ENCODE data around the gene PARD3.

The PARD3 gene

DNA sequence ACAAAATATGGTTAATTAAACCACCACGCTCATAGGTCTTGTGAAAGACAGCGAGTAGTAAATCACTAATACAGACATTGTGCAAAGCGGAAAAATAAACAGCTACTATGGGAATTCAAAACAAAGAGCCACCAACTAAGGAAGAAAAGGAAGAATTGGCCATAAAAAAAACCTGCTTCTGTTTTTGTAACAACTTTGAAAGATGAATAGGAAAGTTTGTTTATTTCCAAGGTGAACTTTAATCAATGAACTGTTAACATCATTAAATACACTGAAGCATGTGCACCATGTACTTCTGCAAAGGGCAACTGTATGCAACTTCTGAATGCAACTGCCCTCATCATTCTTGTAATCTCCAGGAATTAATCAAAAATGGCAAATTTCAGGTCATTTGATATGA lies 651.1 kb downstream of the PARD3 start:
- no peak for DNase-seq (ENCODE audit: low read depth, low spot score)

DNA sequence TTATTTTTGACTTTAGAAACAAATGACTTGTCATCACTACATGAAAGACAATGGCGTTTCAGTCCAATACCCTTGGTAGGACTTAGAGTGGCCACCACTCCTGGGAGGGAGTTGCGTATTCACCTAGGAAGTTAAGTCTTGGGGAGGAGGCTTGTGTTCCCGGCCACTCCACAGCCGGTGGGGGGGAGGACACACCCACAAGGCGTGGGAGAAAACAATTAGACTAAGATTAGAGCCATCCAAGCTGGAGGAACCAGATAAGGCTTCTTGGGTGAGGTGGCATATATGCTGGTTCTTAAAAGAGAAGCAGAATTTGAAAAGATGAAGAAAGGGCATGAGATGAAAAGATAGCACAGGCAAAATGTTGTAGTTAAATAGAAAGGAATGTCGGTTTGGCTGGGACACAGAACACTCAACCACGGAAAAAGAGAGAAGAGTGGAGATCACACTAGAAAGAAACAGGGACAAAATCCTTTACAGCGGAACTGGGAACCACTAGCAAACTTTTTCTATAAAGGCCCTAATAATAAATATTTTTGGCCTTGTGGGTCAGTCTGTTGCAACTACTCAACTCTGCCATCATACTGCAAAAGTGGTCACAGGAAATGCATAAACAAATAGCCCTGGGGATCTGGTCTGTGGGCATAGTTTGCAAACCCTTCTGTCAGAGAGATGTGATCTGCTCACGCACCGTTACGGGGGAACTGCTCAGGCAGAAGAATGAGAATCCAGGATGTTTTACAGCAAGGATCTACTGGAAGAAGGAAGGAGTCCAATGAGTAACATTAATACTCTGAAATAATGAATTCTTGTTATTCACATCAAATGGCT lies 651.8 kb downstream of the PARD3 start:
- no peak for DNase-seq (ENCODE audit: low read depth, low spot score)

DNA sequence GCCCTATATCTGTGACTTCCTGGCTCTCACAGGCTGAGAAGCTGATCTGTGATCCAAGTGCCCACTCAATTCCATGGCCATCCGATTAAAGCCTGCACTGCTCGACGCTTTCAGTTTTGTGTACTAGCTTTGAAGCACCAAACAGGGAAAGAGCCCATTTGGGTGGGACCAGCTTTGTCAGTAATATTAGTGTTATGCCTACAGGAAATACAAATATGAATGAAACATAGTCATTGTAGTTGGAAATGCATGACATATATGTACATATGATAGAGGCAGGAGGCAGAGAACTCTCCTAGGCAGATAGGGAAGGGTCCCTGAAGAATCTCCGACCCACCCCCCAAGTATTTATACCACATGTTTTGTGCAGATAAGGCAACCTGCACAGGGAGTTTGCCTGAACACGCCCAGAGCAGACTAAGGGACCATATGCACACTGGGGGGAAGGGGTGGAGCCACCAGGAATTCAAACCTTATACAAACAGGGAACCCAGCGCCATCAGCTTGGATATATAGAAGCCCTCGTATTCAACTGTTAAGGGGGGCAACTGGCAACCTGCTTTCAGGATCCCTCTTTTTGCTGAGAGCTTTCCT lies 653.2 kb downstream of the PARD3 start:
- DNase-seq (ENCODE audit: low read depth, low spot score) = no peak

DNA sequence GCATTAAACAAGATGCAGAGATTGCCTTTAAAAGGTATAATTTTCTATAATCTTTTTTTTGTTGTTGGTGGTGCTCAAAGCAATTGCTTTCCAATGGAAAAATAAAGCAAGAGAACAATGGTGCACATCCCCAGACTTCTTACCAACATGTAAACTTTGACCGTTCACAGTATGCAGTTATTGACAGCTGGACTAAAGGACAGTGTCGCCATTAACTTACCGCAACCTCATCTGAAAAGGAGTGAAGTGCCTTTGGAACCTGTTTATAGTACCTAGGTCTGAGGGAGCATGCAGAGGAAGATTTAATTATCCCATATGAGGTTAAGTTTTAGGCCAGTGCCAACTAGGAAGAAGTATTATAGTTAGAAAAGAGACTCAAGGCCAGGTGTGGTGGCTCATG lies 654.5 kb downstream of the PARD3 start:
- no peak for DNase-seq (ENCODE audit: low read depth, low spot score)

DNA sequence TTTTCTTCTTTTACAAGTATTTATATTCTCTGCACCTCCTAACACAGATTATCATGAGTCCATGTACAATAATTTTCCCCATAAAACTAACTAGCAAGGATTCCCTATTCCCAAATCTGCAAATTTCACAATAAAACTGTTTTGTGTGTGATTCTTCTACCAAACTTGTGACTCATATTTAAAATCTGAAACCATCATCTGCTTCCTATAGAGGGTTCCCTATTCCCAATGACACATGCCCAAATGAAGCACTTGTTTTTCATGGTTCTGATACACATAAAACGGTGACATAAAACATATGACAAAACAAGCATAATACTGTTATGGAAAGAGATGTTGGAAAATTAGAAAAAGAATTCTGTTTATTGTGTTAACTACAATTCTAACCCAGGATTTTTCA lies 657.6 kb downstream of the PARD3 start:
- no peak for DNase-seq (ENCODE audit: low read depth, low spot score)

DNA sequence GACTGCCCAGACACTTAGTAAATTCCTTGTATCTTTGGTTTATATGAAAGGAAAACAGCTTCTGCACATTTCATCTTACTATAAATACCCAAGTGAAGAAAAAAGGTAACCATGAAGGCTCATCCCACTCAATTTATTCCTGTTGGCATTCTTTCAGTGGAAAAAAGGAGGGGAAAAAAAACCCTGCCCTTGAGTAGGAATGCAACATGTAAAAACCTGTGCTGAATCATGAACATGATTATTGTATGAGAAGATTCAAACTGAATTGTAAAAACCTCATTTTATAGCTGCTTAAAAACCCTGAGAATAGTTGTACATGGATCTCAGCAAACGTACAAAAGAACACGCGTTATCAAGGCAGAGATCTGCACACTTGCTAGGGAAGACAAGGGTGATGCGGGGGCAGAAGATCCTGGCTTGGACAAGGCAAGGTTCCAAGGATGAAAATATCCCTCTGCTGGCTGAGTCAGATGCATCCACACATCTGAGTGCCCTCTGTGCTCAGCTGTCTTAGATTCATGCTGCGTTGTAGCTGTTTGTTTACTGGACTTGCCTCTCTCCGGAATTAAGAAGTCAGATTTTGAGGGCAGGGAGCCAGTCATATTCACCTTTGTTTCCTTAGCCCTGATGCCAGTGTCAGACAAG lies 658.2 kb downstream of the PARD3 start:
- no peak for DNase-seq (ENCODE audit: low read depth, low spot score)

DNA sequence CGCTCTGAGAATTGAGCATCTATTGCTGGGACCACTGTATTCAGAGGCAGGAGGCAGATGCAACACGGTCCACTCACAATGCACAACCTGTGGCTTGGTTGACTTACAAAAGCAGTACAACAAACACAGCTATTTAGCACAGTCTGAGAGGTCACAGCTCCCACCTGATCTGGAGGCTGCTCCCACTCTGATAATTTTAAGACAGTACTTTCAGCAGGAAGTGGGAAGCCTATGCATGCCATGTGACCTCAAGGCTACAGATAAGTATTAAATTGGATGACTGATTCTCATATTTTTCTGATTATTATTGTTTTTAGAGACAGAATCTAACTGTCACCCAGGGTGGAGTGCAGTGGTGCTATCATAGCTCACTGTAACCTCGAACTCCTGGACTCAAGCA lies 659.3 kb downstream of the PARD3 start:
- no peak for DNase-seq (ENCODE audit: low read depth, low spot score)

DNA sequence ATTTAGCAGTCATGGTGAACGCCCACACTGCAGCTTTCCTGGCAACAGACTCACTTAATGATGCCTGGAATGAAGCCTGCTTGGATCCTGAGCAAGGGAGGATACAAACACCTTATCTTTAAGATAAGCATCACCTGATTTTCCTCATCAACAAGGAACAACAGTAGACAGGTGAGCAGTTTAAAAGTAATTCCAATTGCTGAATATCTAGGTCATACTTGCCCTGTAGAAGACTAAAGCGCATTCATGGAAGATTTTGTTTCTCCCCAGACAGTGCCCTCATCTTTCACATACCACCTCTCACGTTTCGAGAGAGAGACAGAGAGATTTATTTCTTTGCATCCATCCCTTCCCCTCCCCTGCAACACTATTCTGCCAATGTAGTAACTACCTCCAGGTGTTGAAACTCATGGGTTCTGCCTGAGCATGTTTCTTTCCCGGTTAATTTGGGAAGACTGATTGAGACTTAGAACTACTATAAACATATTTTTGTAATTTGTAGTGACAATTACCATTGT lies 660.7 kb downstream of the PARD3 start:
- DNase-seq (ENCODE audit: low read depth, low spot score) = no peak

DNA sequence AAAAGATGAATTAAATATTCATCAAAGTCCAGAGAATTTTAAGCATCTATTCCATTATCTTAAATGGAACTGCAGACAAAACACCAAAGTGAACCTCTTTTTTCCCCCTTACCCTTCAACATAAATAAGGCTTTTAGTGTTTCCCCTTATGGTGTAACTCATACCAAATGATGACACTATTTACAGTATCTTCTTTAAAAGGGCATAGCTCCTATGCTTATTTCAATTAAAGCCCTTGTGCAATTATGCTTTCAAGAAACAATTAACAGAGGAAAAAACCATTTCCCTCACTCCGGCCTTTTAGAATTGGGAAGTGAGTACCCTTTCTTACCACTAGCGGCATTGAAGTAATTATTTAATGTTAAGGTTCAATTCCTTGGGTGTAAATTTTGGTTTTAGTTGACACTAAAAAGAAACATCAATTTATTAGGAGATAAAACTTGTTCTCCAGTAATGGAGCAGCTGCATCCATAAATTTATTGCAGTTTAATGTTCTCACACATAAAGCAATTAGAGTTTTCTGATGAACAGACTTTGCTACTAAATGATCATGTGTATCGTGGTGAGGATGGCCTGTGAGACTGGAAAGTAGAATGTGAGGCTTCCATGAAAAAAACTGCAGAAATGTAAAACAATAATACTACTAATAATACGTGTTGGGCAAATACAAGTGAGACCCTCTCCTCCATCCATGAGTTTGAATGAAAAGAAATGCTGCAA lies 661.3 kb downstream of the PARD3 start:
- DNase-seq (ENCODE audit: low read depth, low spot score) = no peak

DNA sequence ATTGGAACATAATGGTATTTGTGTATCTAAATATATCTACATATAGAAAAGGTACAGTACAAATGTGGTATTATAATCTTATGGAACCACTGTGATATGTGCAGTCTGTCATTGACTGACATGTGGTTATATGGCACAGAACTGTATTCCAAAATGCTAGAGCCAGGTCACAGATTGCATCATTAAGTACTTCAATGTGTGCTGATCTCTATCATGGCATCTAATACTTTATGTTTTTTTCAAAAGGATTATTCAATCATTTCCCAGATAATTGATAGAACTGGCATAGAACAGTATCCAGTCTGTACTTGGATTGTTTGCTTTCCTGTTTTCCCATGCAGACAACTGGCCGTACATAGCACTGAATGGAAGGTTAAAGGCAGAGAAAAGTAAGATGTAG lies 662.7 kb downstream of the PARD3 start:
- no peak for DNase-seq (ENCODE audit: low read depth, low spot score)

DNA sequence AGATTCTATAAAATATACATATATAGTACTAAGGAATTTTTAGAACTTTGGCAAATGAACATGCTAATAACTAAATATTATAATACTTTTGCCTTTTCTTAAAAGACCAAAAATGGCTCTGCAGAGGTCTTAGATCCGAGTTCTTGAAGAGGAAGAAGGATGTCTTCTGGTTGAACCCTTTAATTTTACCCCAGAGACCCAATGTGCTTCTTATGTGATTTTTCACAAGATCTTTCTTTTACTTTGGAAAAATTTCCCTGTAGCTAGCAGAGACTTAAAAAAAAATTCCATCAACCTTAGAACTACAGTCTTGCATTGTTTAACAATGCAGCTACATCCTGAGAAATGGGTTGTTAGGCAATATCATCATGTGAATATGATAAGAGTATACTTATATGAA lies 663.2 kb downstream of the PARD3 start:
- no peak for DNase-seq (ENCODE audit: low read depth, low spot score)

DNA sequence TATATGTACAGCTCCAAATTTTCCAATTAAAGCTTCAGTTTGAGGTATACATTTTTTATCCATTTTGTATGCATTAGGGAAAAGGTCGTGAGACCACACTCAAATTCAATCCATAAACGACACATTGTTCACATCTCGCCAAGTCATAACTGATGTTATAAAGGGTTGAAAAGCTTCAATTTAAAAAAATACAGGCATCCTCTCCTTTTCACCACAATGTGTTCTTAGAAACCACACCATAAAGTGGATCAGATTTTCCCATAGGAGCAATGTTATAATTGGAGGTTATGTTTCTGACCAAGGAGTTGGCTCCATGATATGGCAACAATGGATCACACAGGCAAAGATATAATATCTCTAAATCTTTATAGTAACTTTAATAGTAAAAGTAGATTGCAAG lies 663.6 kb downstream of the PARD3 start:
- DNase-seq (ENCODE audit: low read depth, low spot score) = no peak

DNA sequence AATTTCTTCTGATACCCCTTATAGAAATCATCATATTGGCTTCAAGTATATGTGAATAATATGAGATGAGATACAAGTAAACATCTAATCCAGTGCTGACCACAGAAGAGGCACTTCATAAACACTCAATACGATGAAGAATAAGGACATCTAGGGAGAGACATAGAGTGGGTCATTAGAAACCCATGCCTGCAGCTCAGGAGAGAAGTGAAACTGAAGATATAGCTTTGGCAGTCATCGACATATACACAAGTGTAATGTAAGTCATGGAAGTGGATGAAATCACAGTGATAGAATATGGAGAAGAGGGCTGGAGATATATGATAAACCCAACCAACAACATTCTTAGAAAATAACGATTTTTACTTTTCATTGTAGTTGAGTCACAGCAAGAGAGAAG lies 665.0 kb downstream of the PARD3 start:
- no peak for DNase-seq (ENCODE audit: low read depth, low spot score)

DNA sequence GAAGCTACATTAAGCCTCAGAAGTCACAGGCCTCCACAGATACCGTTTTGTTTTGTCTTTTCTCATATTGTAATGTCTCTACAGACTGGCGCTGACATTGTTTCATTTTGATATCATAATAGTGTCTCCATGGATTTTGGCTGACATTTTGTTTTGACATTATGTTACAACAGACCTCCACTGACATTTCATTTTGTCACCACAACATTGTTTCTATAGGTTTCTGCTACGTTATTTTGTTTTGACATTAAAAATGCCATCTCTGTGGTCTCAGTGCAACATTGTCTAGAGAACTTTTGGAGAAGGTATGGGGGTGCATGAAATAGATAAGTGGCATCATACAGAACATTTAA lies 666.8 kb downstream of the PARD3 start:
- no peak for DNase-seq (ENCODE audit: low read depth, low spot score)

DNA sequence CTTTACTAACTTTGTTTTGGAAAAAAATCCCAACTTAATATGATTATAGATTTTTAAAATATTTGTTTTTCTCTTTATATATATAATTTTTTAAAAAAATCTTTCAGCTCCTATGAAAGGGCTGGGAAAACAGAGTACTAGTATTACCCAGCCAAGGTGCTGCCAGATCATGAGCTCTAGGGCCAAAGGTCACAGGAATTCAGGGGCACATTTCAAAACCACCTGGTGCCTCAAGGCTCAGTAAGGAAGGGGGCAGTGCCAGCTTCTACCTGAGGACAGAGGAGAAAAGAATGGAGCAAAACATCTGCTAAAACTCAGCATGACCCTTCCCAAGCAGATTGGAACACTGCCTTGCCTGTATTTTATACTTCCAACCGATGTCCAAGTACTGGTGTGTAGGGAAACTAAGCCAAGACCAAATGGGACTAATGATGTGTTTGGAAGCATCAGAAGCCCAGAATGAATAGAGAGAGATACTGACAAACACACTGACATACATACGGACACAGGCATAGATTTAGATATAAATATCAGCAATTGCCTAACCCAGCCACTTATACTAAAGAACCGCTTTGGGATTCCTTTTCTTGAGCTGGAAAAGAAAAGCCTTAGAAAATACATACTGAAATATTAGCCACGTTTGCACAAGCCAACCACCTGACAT lies 667.3 kb downstream of the PARD3 start:
- DNase-seq (ENCODE audit: low read depth, low spot score) = no peak

DNA sequence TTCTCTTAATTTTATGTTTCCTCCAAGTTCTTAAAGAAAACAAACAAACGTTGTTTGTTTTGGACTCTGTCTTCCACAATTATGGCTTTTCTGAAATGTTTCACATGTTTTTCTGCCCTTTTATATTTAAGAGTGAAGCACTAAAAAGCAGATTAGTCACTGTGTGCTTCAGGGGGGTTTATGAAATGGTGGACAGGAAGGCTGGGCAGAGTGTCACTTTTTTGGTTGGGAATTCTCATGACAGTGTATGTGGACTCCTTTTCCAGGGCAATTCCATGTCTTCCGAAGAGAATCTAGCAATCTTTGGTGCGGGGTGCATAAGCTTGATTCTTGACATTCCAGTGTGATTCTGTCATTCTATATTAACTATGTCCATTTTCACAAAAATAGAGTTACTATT lies 669.4 kb downstream of the PARD3 start:
- no peak for DNase-seq (ENCODE audit: low read depth, low spot score)

DNA sequence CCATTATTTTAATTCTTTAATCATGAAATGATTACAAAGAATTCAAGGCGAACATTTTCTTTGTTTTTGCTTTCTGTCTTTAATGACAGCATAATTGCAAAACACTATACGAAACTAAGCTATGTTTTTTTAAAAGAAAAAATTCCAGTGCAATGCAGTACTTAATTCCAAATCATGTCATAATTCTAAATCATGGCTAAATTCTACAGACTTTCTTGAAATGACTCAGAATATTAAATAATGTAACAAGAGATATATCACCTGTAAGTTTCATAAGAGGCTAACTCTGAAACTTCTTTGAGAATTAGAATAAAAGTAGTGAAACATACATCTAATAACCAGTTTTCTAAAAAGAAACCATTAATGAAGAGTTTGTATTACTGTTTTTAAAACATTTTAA lies 671.6 kb downstream of the PARD3 start:
- DNase-seq (ENCODE audit: low read depth, low spot score) = no peak

DNA sequence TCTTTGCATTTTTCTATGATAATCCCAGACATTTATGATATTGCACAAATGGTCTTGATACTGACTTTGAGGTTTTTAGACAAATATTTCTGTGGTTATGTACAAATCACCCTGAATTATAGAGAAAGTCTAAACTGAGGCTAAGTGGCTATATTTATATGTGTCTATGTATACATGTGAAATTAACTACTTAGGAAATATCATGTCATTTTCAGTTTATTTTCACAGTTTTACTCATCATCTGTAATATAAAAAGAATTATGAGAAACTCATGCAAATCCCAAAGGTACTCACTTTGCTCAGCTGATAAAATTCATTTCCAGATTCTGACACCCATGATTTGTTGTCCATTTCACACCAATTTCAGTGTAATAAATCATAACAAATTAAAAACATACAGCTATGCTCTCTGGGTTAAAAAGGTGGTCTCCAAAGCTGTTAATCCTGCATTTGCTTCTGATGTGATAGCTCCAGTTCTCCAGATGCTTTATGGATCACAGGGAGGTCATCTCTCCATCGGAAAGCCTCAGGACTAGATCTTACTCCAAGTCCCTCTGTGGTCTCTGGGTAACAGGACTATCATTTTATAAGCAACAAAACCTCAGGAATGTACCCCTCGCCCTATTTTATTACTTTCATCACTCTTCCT lies 673.9 kb downstream of the PARD3 start:
- DNase-seq (ENCODE audit: low read depth, low spot score) = no peak

DNA sequence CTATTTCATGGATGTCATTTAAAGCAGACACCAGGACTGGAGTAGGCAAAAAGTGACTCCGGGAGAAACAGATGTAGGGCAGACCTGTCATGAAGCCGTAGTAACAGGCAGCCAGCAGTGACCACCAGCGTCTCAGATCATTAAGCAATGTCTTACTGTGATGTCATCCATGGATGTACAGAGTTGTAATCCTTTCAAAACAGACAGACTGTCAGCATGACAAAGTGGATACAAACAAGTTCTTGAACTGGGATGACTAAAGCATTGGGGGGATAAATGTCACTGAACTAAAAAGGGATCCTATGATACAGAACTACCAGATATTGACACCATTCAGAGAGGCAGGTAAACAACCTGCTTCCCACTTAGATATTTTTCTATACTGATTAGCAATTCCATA lies 675.5 kb downstream of the PARD3 start:
- no peak for DNase-seq (ENCODE audit: low read depth, low spot score)

DNA sequence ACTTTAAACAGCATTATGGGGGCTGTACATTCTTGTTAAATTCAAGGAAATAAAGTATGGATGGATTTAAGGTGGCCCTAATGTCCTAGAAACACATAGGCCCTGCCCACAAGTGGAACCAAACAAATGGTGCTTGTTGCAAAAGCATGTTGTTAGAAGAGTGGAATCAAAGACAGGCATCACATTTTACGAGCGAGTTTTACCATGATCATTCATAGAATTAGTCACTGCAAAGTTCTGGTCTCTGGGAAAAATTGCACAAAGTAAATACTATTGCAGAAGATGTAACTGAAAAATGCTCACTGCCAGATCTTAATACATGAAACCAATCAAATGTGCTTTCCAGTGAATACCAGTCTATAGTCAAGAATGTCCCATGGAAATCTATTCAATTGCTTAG lies 677.1 kb downstream of the PARD3 start:
- DNase-seq (ENCODE audit: low read depth, low spot score) = no peak

DNA sequence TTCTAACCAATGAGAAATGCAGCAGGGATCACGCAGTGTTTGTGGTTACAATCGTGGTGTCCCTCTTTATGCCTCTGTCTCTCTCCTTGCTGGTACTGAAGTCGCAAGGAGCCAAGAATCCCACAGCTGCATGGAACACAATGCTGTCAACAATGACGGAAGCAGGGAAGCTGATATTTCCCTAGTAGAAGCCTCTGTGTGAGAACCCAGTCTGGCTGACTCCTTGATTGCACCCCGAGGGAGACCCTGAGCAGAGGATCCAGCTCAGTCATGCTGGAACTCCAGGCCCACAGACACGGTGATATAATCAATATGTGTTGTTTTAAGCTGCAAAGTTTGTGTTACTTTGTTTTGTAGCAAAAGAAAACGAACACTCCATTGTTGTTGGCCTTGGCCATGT lies 677.9 kb downstream of the PARD3 start:
- no peak for DNase-seq (ENCODE audit: low read depth, low spot score)

Data from activated naive CD8-positive, alpha-beta T cell treated with anti-CD3 and anti-CD28 coated beads, Interleukin-2, amount 50 U/mL, for 16 hours (primary cell).